Keratinocyte (primary cell): Measurements from ENCODE around the gene GHRH. TPM values are rescaled to one million over a fixed set of nuclear protein-coding genes. Genes with fewer than 3 reads are reported as not detected.

Experiments
- DNase-seq: peaks from one replicate; pipeline ENCODE4 v3.0.0-alpha.2; 2011; ENCODE audit warnings: low read depth, missing footprints, low spot score
- FAIRE-seq: peaks from 2 replicates; lab custom pipeline; 2011; peaks lifted over from hg19 to GRCh38; lab: Jason Lieb, UNC
- H2AFZ ChIP-seq: 2 replicates; pipeline ENCODE4 v1.6.0; 2012; ENCODE audit warnings: low read length, control low read depth, inconsistent platforms; ENCODE audit not compliant: control insufficient read depth
- H3K27ac ChIP-seq: 2 replicates; pipeline ENCODE4 v1.5.1; 2011; ENCODE audit warnings: low read length; ENCODE audit not compliant: control insufficient read depth, insufficient read depth
- H3K27me3 ChIP-seq: 3 replicates; pipeline ENCODE4 v1.6.0; 2011; ENCODE audit warnings: low read length; ENCODE audit not compliant: control insufficient read depth, insufficient read depth; ENCODE audit errors: extremely low read depth
- H3K36me3 ChIP-seq, 2 experiments: 2 replicates in 1 of 2; 3 replicates in 1 of 2; pipeline ENCODE4 v1.5.1; 2011; ENCODE audit warnings: low read length in 2 of 2, mild to moderate bottlenecking in 1 of 2; ENCODE audit not compliant: control insufficient read depth in 2 of 2, insufficient read depth in 2 of 2; ENCODE audit errors: extremely low read depth in 1 of 2
- H3K4me1 ChIP-seq: 3 replicates; pipeline ENCODE4 v1.5.1; 2011; ENCODE audit warnings: low read length; ENCODE audit not compliant: control insufficient read depth, insufficient read depth; ENCODE audit errors: extremely low read depth
- H3K4me2 ChIP-seq: 3 replicates; pipeline ENCODE4 v1.6.0; 2011; ENCODE audit warnings: low read depth, low read length; ENCODE audit not compliant: control insufficient read depth, insufficient read depth; ENCODE audit errors: extremely low read depth
- H3K4me3 ChIP-seq, 3 experiments: fragments of 200-600 bp in 1 of 3; sonication (generic) in 1 of 3; 2 replicates in 2 of 3; 3 replicates in 1 of 3; pipeline ENCODE4 v1.5.1; 2011 to 2016; ENCODE audit warnings: low read length in 3 of 3, mild to moderate bottlenecking in 3 of 3, control low read depth in 2 of 3, inconsistent platforms in 1 of 3, low read depth in 1 of 3, mixed read lengths in 1 of 3, mixed run types in 1 of 3, moderate library complexity in 1 of 3; ENCODE audit not compliant: control insufficient read depth in 2 of 3, insufficient read depth in 2 of 3; ENCODE audit errors: extremely low read depth in 1 of 3
- H3K79me2 ChIP-seq: 2 replicates; pipeline ENCODE4 v1.6.0; 2012; ENCODE audit warnings: low read length; ENCODE audit not compliant: control insufficient read depth, insufficient read depth
- H3K9ac ChIP-seq: 3 replicates; pipeline ENCODE4 v1.6.0; 2011; ENCODE audit warnings: low read length; ENCODE audit not compliant: control insufficient read depth, insufficient read depth; ENCODE audit errors: extremely low read depth
- H3K9me1 ChIP-seq: 3 replicates; pipeline ENCODE4 v1.6.0; 2011; ENCODE audit warnings: low read length; ENCODE audit not compliant: control insufficient read depth, insufficient read depth; ENCODE audit errors: extremely low read depth
- H3K9me3 ChIP-seq: 2 replicates; pipeline ENCODE4 v1.5.1; 2012; ENCODE audit warnings: low read depth, low read length; ENCODE audit not compliant: control insufficient read depth
- H4K20me1 ChIP-seq: 3 replicates; pipeline ENCODE4 v1.6.0; 2011; ENCODE audit warnings: low read length; ENCODE audit not compliant: control insufficient read depth, insufficient read depth; ENCODE audit errors: extremely low read depth
- CTCF ChIP-seq, 3 experiments: IDR thresholded peaks in 1 of 3; conservative IDR thresholded peaks in 1 of 3; optimal IDR thresholded peaks in 1 of 3; 2 replicates in 2 of 3; 3 replicates in 1 of 3; pipeline versions ENCODE3 to v1.5.1; 2011; ENCODE audit warnings: low read length in 3 of 3, mild to moderate bottlenecking in 3 of 3, moderate library complexity in 2 of 3, control low read depth in 1 of 3, inconsistent platforms in 1 of 3; ENCODE audit not compliant: insufficient read depth in 2 of 3; ENCODE audit errors: extremely low read depth in 1 of 3
- EZH2 ChIP-seq: IDR thresholded peaks from one replicate; pipeline ENCODE4 v1.6.1; 2012; ENCODE audit warnings: inconsistent platforms, mild to moderate bottlenecking, low read length, moderate library complexity
- dilution Hi-C: fragments of 300-500 bp; cut with MboI; formaldehyde crosslinking; loops from one replicate; pipeline ENCODE4 v1.7.0; 2020; ENCODE audit warnings: low sequenced_read_pairs; ENCODE audit not compliant: extremely low pct_ligation_motif_present
- polyA plus RNA-seq, 5 experiments: library from polyadenylated mRNA; depleted of rRNA in 3 of 5; stranded (reverse) in 3 of 5; stranded (forward) in 1 of 5; unstranded in 1 of 5; fragments of >200 nt; gene quantifications; 1 replicate in 1 of 5; 2 replicates in 3 of 5; 3 replicates in 1 of 5; pipeline versions ENCODE4 v1.2.1 to v1.2.3, GENCODE V29; 2011 to 2012; ENCODE audit warnings: missing spikeins in 2 of 5, low read depth in 1 of 5, low replicate concordance in 1 of 5

The GHRH gene
- polyA plus RNA-seq, 1 donor (not counting 4 experiments of a cell fraction or from before 2014, with no cell fraction given), result not detected

- no peaks in the 10 kb centered on the region for H3K4me1 ChIP-seq
- no peak for DNase-seq
- FAIRE-seq, result no peak
- no peak overlapping the region for H3K9ac ChIP-seq
- H3K4me2 ChIP-seq, result no peak overlapping the region
- no peaks in the 10 kb centered on the region for H3K79me2 ChIP-seq
- H2AFZ ChIP-seq, result no peak overlapping the region
- H4K20me1 ChIP-seq, result no peaks in the 10 kb centered on the region
- H3K36me3 ChIP-seq, result no peaks in the 10 kb centered on the region
- H3K27me3 ChIP-seq, result peaks cover 44% of the 10 kb centered on the region
- no peaks in the 10 kb centered on the region for H3K9me1 ChIP-seq
- H3K4me3 ChIP-seq, result no peak overlapping the region
- peaks cover 2% of the 10 kb centered on the region for H3K9me3 ChIP-seq
- no peak overlapping the region for H3K27ac ChIP-seq
- TF ChIP-seq CTCF (optimal IDR thresholded peaks at IDR 0.05 in 1 of 3, IDR thresholded peaks at IDR 0.05 in 1 of 3, conservative IDR thresholded peaks at IDR 0.05 in 1 of 3; ENCODE audit: extremely low read depth in 1 of 3, insufficient read depth in 2 of 3, low read length in 3 of 3) (no peak), EZH2 (no peak)
- dilution Hi-C loops, result loop anchor here (5.0 to 25.0 kb wide), 2 partner anchors 57 to 228 kb away; no protein-coding TSS in a partner anchor
These were observed 2.6 kb downstream of the GHRH start for GRCh38 chr20:37259031-37259430.

GRCh38 chr20:37257988-37258387 lies 3.6 kb downstream of the GHRH start:
- TF ChIP-seq CTCF (optimal IDR thresholded peaks at IDR 0.05 in 1 of 3, IDR thresholded peaks at IDR 0.05 in 1 of 3, conservative IDR thresholded peaks at IDR 0.05 in 1 of 3; ENCODE audit: extremely low read depth in 1 of 3, insufficient read depth in 2 of 3, low read length in 3 of 3) (no peak), EZH2 (no peak)
- Histone ChIP-seq H3K27me3 (peaks cover 44% of the 10 kb centered on the region), H3K4me2 (no peak overlapping the region), H3K9ac (no peak overlapping the region), H3K27ac (no peak overlapping the region), H3K9me1 (no peaks in the 10 kb centered on the region), H3K4me3 (no peak overlapping the region), H3K79me2 (no peaks in the 10 kb centered on the region), H2AFZ (no peak overlapping the region), H3K4me1 (peaks cover 3% of the 10 kb centered on the region), H3K36me3 (no peaks in the 10 kb centered on the region), H4K20me1 (no peaks in the 10 kb centered on the region), H3K9me3 (peaks cover 2% of the 10 kb centered on the region)
- FAIRE-seq (no peak), DNase-seq (no peak)
- dilution Hi-C loops, result loop anchor here (5.0 to 25.0 kb wide), 2 partner anchors 56 to 229 kb away; no protein-coding TSS in a partner anchor
